Liver (tissue), 9 donors: ENCODE measurements around the gene TARBP1. TPM values are rescaled to one million over a fixed set of nuclear protein-coding genes. Genes with fewer than 3 reads are reported as not detected.

Experiments
- DNase-seq: peaks from one replicate; pipeline ENCODE4 v3.0.0-alpha.2; 2017; ENCODE audit warnings: low spot score
- H3K27ac ChIP-seq, 2 donors: one replicate each; pipeline ENCODE4 v1.7.0; 2013; ENCODE audit warnings: inconsistent platforms in 2 of 2, low read length in 2 of 2, control low read depth in 1 of 2, low read depth in 1 of 2, mild to moderate bottlenecking in 1 of 2
- H3K27me3 ChIP-seq, 4 donors: one replicate each; pipeline versions ENCODE4 v1.6.1 to v1.7.0; 2013; ENCODE audit warnings: low read length in 3 of 4, inconsistent platforms in 1 of 4, mild to moderate bottlenecking in 1 of 4, moderate library complexity in 1 of 4; ENCODE audit not compliant: control insufficient read depth in 4 of 4, insufficient read depth in 4 of 4
- H3K36me3 ChIP-seq, 4 donors: one replicate each; pipeline versions ENCODE4 v1.6.1 to v1.7.0; 2013; ENCODE audit warnings: low read length in 3 of 4, mild to moderate bottlenecking in 3 of 4, low read depth in 1 of 4, moderate library complexity in 1 of 4; ENCODE audit not compliant: control insufficient read depth in 4 of 4, insufficient read depth in 3 of 4
- H3K4me1 ChIP-seq, 4 donors: one replicate each; pipeline versions ENCODE4 v1.6.1 to v1.7.0; 2013; ENCODE audit warnings: low read length in 3 of 4, mild to moderate bottlenecking in 3 of 4, moderate library complexity in 1 of 4; ENCODE audit not compliant: control insufficient read depth in 4 of 4, insufficient read depth in 4 of 4
- H3K4me3 ChIP-seq, 3 donors: one replicate each; pipeline versions ENCODE4 v1.6.1 to v1.7.0; 2013; ENCODE audit warnings: low read length in 3 of 3, control low read depth in 1 of 3, low read depth in 1 of 3, mild to moderate bottlenecking in 1 of 3
- H3K9ac ChIP-seq, 2 donors: one replicate each; pipeline ENCODE4 v1.7.0; 2013; ENCODE audit warnings: low read length in 2 of 2, mild to moderate bottlenecking in 2 of 2, moderate library complexity in 2 of 2, control low read depth in 1 of 2, low read depth in 1 of 2
- H3K9me3 ChIP-seq, 4 donors: one replicate each; pipeline versions ENCODE4 v1.6.1 to v1.7.0; 2013; ENCODE audit warnings: low read length in 3 of 4; ENCODE audit not compliant: control insufficient read depth in 4 of 4
- ATF3 ChIP-seq: IDR thresholded peaks from 2 replicates; pipeline ENCODE4 v1.6.1; 2016; ENCODE audit warnings: antibody characterized with exemption
- CTCF ChIP-seq: fragments of 150-350 bp; IDR thresholded peaks from 2 replicates; pipeline ENCODE4 v1.5.1; 2017; ENCODE audit warnings: improper control_type of control experiment, low read depth, low read length; ENCODE audit not compliant: missing input control
- EGR1 ChIP-seq, 2 donors: IDR thresholded peaks; 2 replicates each; pipeline ENCODE4 v1.6.1; 2016 to 2018; ENCODE audit warnings: antibody characterized with exemption in 2 of 2, low read depth in 2 of 2
- FOXA1 ChIP-seq: IDR thresholded peaks from 2 replicates; pipeline ENCODE4 v1.6.1; 2016; ENCODE audit warnings: antibody characterized with exemption
- FOXA2 ChIP-seq: IDR thresholded peaks from 2 replicates; pipeline ENCODE4 v1.6.1; 2016; ENCODE audit warnings: antibody characterized with exemption
- GABPA ChIP-seq, 2 donors: IDR thresholded peaks in 1 of 2; conservative IDR thresholded peaks in 1 of 2; 2 replicates each; pipeline ENCODE4 v1.6.1; 2016; ENCODE audit warnings: antibody characterized with exemption in 2 of 2, mild to moderate bottlenecking in 1 of 2, moderate library complexity in 1 of 2
- HNF4A ChIP-seq, 2 donors: conservative IDR thresholded peaks; 2 replicates each; pipeline ENCODE4 v1.6.1; 2016; ENCODE audit warnings: antibody characterized with exemption in 2 of 2, mild to moderate bottlenecking in 2 of 2
- HNF4G ChIP-seq: IDR thresholded peaks from 2 replicates; pipeline ENCODE4 v1.6.1; 2016; ENCODE audit warnings: antibody characterized with exemption
- JUND ChIP-seq, 2 donors: IDR thresholded peaks; 2 replicates each; pipeline ENCODE4 v1.6.1; 2016; ENCODE audit warnings: antibody characterized with exemption in 2 of 2
- MAX ChIP-seq: IDR thresholded peaks from 2 replicates; pipeline ENCODE4 v1.6.1; 2016; ENCODE audit warnings: antibody characterized with exemption
- NR2F2 ChIP-seq: IDR thresholded peaks from 2 replicates; pipeline ENCODE4 v1.6.1; 2016; ENCODE audit warnings: antibody characterized with exemption
- RAD21 ChIP-seq, 2 donors: IDR thresholded peaks; 2 replicates each; pipeline ENCODE4 v1.6.1; 2016; ENCODE audit warnings: antibody characterized with exemption in 2 of 2, mild to moderate bottlenecking in 2 of 2
- REST ChIP-seq: IDR thresholded peaks from 2 replicates; pipeline ENCODE4 v1.6.1; 2016; ENCODE audit warnings: antibody characterized with exemption, mild to moderate bottlenecking
- RXRA ChIP-seq, 2 donors: IDR thresholded peaks; 2 replicates each; pipeline ENCODE4 v1.6.1; 2017 to 2018; ENCODE audit warnings: antibody characterized with exemption in 2 of 2, mild to moderate bottlenecking in 1 of 2
- SP1 ChIP-seq: IDR thresholded peaks from 2 replicates; pipeline ENCODE4 v1.6.1; 2018; ENCODE audit warnings: antibody characterized with exemption, mild to moderate bottlenecking
- TAF1 ChIP-seq: conservative IDR thresholded peaks from 2 replicates; pipeline ENCODE4 v1.6.1; 2016; ENCODE audit warnings: antibody characterized with exemption, mild to moderate bottlenecking
- YY1 ChIP-seq: IDR thresholded peaks from 2 replicates; pipeline ENCODE4 v1.6.1; 2016; ENCODE audit warnings: antibody characterized with exemption, mild to moderate bottlenecking
- ZBTB33 ChIP-seq: IDR thresholded peaks from 2 replicates; pipeline ENCODE4 v1.6.1; 2016; ENCODE audit warnings: antibody characterized with exemption
- WGBS: extraction: QIAGEN DNeasy Blood & Tissue Kit; methylation state at CpG from one replicate; pipeline ENCODE4 v1.1.7; 2013; 5-methylcytosine and 5-hydroxymethylcytosine counted together
- polyA plus RNA-seq, 2 donors: library from polyadenylated mRNA; stranded (reverse) in 1 of 2; unstranded in 1 of 2; fragments of 200-250 nt in 1 of 2; fragments of >200 nt in 1 of 2; fragmentation: Nextera tagmentation in 1 of 2; extraction: Ambion mirVana in 1 of 2; gene quantifications; one replicate each; pipeline versions ENCODE4 v1.2.1 to v1.2.3, GENCODE V29; 2013 to 2015
- total RNA-seq, 2 donors: library from RNA; depleted of rRNA; stranded (reverse); fragments of >200 nt; gene quantifications; one replicate each; pipeline ENCODE4 v1.2.3, GENCODE V29; 2014
- donor health status: healthy.
- donor health status: healthy.
- donor health status: healthy.
- donor health status: healthy.
- donor health status: healthy.

TARBP1 gene
- total and polyA plus RNA-seq, 4 donors: 4.1 to 17.6 (median 9.1) TPM

- 41% methylated on average over 2 of the region's 2 CpGs for WGBS
- H3K27ac ChIP-seq: peak overlapping the region; percentile 81 to 93
- TF ChIP-seq YY1 (no peak), NR2F2 (no peak), EGR1 (IDR thresholded peaks at IDR 0.05; ENCODE audit: low read depth in 2 of 2) (no peak), CTCF (no peak), JUND (IDR thresholded peaks at IDR 0.05) (no peak), GABPA (IDR thresholded peaks at IDR 0.05 in 1 of 2, conservative IDR thresholded peaks at IDR 0.05 in 1 of 2) (no peak), MAX (no peak), FOXA1 (no peak), RAD21 (IDR thresholded peaks at IDR 0.05) (no peak), HNF4A (conservative IDR thresholded peaks at IDR 0.05) (no peak), FOXA2 (no peak), ATF3 (no peak), HNF4G (no peak), RXRA (IDR thresholded peaks at IDR 0.05) (no peak), REST (no peak), SP1 (no peak)
- H3K4me3 ChIP-seq: no peak overlapping the region
- no peak for DNase-seq
- H3K36me3 ChIP-seq: no peaks in the 10 kb centered on the region
- no peaks in the 10 kb centered on the region for H3K9me3 ChIP-seq
- peak overlapping the region in 1 of 2 donors; percentile 66 for H3K9ac ChIP-seq
- no peaks in the 10 kb centered on the region for H3K27me3 ChIP-seq
- peaks cover 9 to 43% (median 29%) of the 10 kb centered on the region in 4 donors for H3K4me1 ChIP-seq
Measured at GRCh38 chr1:234500269-234500668, 21.3 kb upstream of the TARBP1 start.

GRCh38 chr1:234499943-234500245 lies 20.9 kb upstream of the TARBP1 start:
- Histone ChIP-seq H3K4me1 (peaks cover 9 to 43% (median 29%) of the 10 kb centered on the region in 4 donors), H3K27me3 (no peaks in the 10 kb centered on the region), H3K4me3 (no peak overlapping the region), H3K27ac (peak overlapping the region; percentile 81 to 93), H3K36me3 (no peaks in the 10 kb centered on the region), H3K9ac (peak overlapping the region in 1 of 2 donors; percentile 66), H3K9me3 (no peaks in the 10 kb centered on the region)
- WGBS: 64% methylated on average over 4 of the region's 4 CpGs
- no peak for DNase-seq
- TF ChIP-seq MAX (no peak), CTCF (no peak), REST (no peak), ZBTB33 (no peak), HNF4G (no peak), SP1 (no peak), FOXA1 (no peak), RAD21 (IDR thresholded peaks at IDR 0.05) (no peak), HNF4A (conservative IDR thresholded peaks at IDR 0.05) (no peak), RXRA (IDR thresholded peaks at IDR 0.05) (no peak), NR2F2 (no peak), FOXA2 (no peak), EGR1 (IDR thresholded peaks at IDR 0.05; ENCODE audit: low read depth in 2 of 2) (no peak), TAF1 (no peak)
